Measurements from ENCODE around the gene EIF3L.
A peak's percentile ranks its signal among the peaks of the same experiment; 100 is the strongest.

The EIF3L gene

DNA sequence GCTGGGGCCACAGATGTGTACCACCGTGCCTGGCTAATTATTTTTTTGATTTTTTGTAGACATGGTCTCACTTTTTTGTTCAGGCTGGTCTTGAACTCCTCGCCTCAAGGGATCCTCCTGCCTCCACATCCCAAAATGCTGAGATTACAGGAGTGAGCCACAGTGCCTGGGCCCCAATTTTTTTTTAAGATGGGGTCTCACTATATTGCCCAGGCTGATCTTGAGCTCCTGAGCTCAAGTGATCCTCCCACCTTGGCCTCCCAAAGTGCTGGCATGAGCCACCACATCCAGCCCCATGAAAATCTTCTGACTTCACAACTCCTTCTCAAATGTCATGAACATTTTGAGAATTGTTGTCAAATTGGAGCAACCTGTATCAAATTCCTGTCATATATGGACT is 2.8 kb upstream of the EIF3L start:
- TF ChIP-seq, protein P1, sequence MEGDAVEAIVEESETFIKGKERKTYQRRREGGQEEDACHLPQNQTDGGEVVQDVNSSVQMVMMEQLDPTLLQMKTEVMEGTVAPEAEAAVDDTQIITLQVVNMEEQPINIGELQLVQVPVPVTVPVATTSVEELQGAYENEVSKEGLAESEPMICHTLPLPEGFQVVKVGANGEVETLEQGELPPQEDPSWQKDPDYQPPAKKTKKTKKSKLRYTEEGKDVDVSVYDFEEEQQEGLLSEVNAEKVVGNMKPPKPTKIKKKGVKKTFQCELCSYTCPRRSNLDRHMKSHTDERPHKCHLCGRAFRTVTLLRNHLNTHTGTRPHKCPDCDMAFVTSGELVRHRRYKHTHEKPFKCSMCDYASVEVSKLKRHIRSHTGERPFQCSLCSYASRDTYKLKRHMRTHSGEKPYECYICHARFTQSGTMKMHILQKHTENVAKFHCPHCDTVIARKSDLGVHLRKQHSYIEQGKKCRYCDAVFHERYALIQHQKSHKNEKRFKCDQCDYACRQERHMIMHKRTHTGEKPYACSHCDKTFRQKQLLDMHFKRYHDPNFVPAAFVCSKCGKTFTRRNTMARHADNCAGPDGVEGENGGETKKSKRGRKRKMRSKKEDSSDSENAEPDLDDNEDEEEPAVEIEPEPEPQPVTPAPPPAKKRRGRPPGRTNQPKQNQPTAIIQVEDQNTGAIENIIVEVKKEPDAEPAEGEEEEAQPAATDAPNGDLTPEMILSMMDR (IDR thresholded peaks at IDR 0.05; ENCODE audit: insufficient read depth, low read length), result no peak
- TF ChIP-seq, protein P2, sequence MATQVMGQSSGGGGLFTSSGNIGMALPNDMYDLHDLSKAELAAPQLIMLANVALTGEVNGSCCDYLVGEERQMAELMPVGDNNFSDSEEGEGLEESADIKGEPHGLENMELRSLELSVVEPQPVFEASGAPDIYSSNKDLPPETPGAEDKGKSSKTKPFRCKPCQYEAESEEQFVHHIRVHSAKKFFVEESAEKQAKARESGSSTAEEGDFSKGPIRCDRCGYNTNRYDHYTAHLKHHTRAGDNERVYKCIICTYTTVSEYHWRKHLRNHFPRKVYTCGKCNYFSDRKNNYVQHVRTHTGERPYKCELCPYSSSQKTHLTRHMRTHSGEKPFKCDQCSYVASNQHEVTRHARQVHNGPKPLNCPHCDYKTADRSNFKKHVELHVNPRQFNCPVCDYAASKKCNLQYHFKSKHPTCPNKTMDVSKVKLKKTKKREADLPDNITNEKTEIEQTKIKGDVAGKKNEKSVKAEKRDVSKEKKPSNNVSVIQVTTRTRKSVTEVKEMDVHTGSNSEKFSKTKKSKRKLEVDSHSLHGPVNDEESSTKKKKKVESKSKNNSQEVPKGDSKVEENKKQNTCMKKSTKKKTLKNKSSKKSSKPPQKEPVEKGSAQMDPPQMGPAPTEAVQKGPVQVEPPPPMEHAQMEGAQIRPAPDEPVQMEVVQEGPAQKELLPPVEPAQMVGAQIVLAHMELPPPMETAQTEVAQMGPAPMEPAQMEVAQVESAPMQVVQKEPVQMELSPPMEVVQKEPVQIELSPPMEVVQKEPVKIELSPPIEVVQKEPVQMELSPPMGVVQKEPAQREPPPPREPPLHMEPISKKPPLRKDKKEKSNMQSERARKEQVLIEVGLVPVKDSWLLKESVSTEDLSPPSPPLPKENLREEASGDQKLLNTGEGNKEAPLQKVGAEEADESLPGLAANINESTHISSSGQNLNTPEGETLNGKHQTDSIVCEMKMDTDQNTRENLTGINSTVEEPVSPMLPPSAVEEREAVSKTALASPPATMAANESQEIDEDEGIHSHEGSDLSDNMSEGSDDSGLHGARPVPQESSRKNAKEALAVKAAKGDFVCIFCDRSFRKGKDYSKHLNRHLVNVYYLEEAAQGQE (IDR thresholded peaks at IDR 0.05; ENCODE audit: insufficient replicate concordance, low read depth), result no peak
- TF ChIP-seq GABPA (IDR thresholded peaks at IDR 0.05; ENCODE audit: low read depth), result no peak

DNA sequence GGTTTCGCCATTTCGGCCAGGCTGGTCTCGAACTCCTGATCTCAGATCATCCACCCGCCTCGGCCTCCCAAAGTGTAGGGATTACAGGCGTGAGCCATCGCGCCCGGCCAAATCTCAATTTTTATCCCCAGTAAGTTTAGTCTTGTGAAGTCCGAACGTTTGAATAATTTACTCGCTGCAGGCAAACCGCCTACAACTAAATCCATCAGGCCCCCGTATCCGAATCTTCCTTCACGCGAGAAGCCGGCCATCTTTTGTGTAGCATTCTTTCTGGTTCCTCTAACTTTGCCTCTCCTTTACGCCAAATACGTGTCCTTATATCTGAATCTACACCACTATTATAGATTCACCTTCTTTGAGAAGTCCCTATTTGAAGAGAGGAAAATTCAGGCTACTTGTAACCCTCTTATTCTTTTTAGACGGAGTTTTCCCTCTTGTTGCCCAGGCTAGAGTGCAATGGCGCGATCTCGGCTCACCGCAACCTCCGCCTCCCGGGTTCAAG is 581 bp upstream of the EIF3L start:
- DNase-seq (ENCODE audit: low read depth in 1 of 2, low spot score in 1 of 2), result peak in 1 of 2 experiments; percentile 54
- H3K4me3 ChIP-seq (replicated peaks; ENCODE audit: insufficient read depth, low read length), result peak overlapping the region; percentile 81
- TF ChIP-seq, protein P2 (IDR thresholded peaks at IDR 0.05; ENCODE audit: insufficient replicate concordance, low read depth), result no peak
- no peak for TF ChIP-seq POLR2AphosphoS5 (IDR thresholded peaks at IDR 0.05; ENCODE audit: low read depth)
- TF ChIP-seq, protein P1 (IDR thresholded peaks at IDR 0.05; ENCODE audit: insufficient read depth, low read length), result no peak
- no peak for TF ChIP-seq GABPA (IDR thresholded peaks at IDR 0.05; ENCODE audit: low read depth)
- no peak for TF ChIP-seq SPI1 (IDR thresholded peaks at IDR 0.05; ENCODE audit: borderline replicate concordance, low read depth)

More for the DNA sequence above, 2.8 kb upstream of the EIF3L start:
- H3K4me3 ChIP-seq (replicated peaks; ENCODE audit: insufficient read depth, low read length), result no peak overlapping the region
- H3K27ac ChIP-seq (replicated peaks), result no peak overlapping the region
- DNase-seq (ENCODE audit: low read depth in 1 of 2, low spot score in 1 of 2), result no peak
- H3K27me3 ChIP-seq (ENCODE audit: insufficient read depth, poor library complexity, severe bottlenecking), result no peaks in the 10 kb centered on the region

DNA sequence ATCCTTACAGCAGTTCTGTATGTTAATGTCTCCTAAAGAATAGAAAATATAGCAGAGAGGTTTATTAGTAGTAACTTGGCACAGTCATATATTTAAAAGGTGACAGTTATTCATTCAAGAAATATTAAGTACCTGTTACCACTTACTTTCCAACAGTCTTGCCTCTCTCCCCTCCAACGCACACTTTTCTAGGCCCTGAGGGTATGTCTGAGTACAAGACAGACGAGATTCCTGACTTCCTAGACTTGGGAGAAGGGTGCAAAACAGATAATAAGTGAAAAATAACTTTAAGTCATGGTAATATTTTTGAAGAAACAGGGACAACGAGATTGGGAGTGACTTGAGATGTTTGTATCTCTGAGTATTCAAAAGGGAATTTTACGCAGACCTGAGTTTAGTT is 1.6 kb downstream of the EIF3L start:
- H3K27ac ChIP-seq (replicated peaks), result no peak overlapping the region

More for the DNA sequence above, 581 bp upstream of the EIF3L start:
- Histone ChIP-seq H3K27ac (replicated peaks) (peak overlapping the region; percentile 96), H3K27me3 (ENCODE audit: insufficient read depth, poor library complexity, severe bottlenecking) (no peaks in the 10 kb centered on the region)

More for the DNA sequence above, 1.6 kb downstream of the EIF3L start:
- H3K4me3 ChIP-seq (replicated peaks; ENCODE audit: insufficient read depth, low read length), result no peak overlapping the region
- no peaks in the 10 kb centered on the region for H3K27me3 ChIP-seq (ENCODE audit: insufficient read depth, poor library complexity, severe bottlenecking)
- no peak for DNase-seq (ENCODE audit: low read depth in 1 of 2, low spot score in 1 of 2)
- TF ChIP-seq POLR2AphosphoS5 (IDR thresholded peaks at IDR 0.05; ENCODE audit: low read depth), result no peak
- TF ChIP-seq, protein P2 (IDR thresholded peaks at IDR 0.05; ENCODE audit: insufficient replicate concordance, low read depth), result no peak
- TF ChIP-seq GABPA (IDR thresholded peaks at IDR 0.05; ENCODE audit: low read depth), result no peak
- no peak for TF ChIP-seq SPI1 (IDR thresholded peaks at IDR 0.05; ENCODE audit: borderline replicate concordance, low read depth)
- TF ChIP-seq, protein P1 (IDR thresholded peaks at IDR 0.05; ENCODE audit: insufficient read depth, low read length), result no peak
